ENCODE measurements around the gene TCP11L2. TPM values are rescaled to one million over a fixed set of nuclear protein-coding genes. Genes with fewer than 3 reads are reported as not detected.

The TCP11L2 gene
- total RNA-seq, 1 experiment from 2014 or later: 6.1 TPM

DNA sequence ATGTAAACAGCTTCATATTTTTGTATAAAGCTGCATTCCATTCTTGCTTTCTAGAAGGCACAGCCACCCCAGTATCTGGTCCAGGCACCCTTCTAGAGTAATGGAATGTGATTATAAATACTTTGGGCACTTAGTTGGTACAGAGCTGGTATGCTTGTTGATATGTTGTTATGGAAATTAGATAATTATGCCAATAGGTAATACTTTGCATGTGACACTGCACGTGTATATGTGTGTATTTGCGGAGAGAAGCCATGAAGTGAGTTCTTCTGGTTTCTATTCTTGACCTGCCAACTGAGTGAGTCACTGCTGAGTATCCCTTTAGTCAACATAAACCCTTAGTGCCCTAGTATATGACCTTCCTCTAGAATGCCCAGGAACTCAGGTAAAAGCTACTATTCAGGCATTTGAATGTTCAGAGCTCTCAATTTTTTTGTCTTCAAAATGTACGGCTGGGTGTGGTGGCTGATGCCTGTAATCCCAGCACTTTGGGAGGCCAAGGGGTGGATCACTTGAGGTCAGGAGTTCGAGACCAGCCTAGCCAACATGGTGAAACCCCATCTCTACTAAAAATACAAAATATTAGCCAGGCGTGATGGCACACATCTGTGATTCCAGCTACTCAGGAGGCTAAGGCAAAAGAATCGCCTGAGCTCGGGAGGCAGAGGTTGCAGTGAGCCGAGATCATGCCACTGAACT lies 6.2 kb upstream of the TCP11L2 start:
- no peak overlapping the region for H2BK12ac ChIP-seq (ENCODE audit: insufficient read length, low read depth, low read length)
- Mint-ChIP-seq H3K36me3 (ENCODE audit: insufficient read depth in 1 of 3, low read depth in 3 of 3) (no peaks in the 10 kb centered on the region), H3K4me1 (peaks cover 13 to 15% of the 10 kb centered on the region in 2 experiments), H3K9me3 (no peaks in the 10 kb centered on the region), H3K4me3 (no peak overlapping the region), H3K27me3 (ENCODE audit: low read depth) (no peaks in the 10 kb centered on the region), H3K27ac (no peak overlapping the region)
- H3K9me3 ChIP-seq (ENCODE audit: control insufficient read depth, low read depth, low read length): no peaks in the 10 kb centered on the region
- no peak overlapping the region for H2BK20ac ChIP-seq (ENCODE audit: low read depth, low read length, poor library complexity, severe bottlenecking)
- H3K79me1 ChIP-seq (ENCODE audit: insufficient read depth, low read depth, low read length, poor library complexity, severe bottlenecking): no peaks in the 10 kb centered on the region
- no peak overlapping the region for H4K8ac ChIP-seq (replicated peaks; ENCODE audit: insufficient read length, low read depth, low read length)
- no peak overlapping the region for H3T11ph ChIP-seq (ENCODE audit: low read length)
- no peaks in the 10 kb centered on the region for H3K27me3 ChIP-seq (ENCODE audit: insufficient read depth, low read length)
- TF ChIP-seq, protein P1, sequence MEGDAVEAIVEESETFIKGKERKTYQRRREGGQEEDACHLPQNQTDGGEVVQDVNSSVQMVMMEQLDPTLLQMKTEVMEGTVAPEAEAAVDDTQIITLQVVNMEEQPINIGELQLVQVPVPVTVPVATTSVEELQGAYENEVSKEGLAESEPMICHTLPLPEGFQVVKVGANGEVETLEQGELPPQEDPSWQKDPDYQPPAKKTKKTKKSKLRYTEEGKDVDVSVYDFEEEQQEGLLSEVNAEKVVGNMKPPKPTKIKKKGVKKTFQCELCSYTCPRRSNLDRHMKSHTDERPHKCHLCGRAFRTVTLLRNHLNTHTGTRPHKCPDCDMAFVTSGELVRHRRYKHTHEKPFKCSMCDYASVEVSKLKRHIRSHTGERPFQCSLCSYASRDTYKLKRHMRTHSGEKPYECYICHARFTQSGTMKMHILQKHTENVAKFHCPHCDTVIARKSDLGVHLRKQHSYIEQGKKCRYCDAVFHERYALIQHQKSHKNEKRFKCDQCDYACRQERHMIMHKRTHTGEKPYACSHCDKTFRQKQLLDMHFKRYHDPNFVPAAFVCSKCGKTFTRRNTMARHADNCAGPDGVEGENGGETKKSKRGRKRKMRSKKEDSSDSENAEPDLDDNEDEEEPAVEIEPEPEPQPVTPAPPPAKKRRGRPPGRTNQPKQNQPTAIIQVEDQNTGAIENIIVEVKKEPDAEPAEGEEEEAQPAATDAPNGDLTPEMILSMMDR (conservative IDR thresholded peaks at IDR 0.05): no peak
- no peak overlapping the region for H2AK5ac ChIP-seq (ENCODE audit: insufficient read length, low read length)
- H4K91ac ChIP-seq (ENCODE audit: insufficient read length, low read depth, low read length): no peak overlapping the region
- no peaks in the 10 kb centered on the region; the same call in 1 of the 2 replicates for H3K4me1 ChIP-seq (ENCODE audit: insufficient read depth, low read length)
- H4K5ac ChIP-seq (ENCODE audit: insufficient read length, low read depth, low read length): no peak overlapping the region
- WGBS (ENCODE audit: extremely low coverage, insufficient read length, low lambda C conversion rate): no CpG with 5 or more reads among the region's 8 CpGs
- no peak overlapping the region for H3K9ac ChIP-seq (ENCODE audit: extremely low read depth, insufficient read length, low read length)
- no peaks in the 10 kb centered on the region for H3K23me2 ChIP-seq (ENCODE audit: insufficient read length, low read depth, low read length, poor library complexity, severe bottlenecking)
- H4K20me1 ChIP-seq (ENCODE audit: control insufficient read depth, insufficient read depth, insufficient read length): no peaks in the 10 kb centered on the region
- no peak overlapping the region for H3K56ac ChIP-seq (ENCODE audit: insufficient read length, low read depth, low read length)
- no peak overlapping the region for H3K27ac ChIP-seq (ENCODE audit: insufficient read length, low read depth, low read length)
- no peak overlapping the region for H2BK5ac ChIP-seq (ENCODE audit: insufficient read length, low read length)
- H3K4ac ChIP-seq (ENCODE audit: low read depth, low read length): no peak overlapping the region
- H3K14ac ChIP-seq (ENCODE audit: insufficient read depth, low read length): no peak overlapping the region
- H3K4me2 ChIP-seq (ENCODE audit: insufficient read depth, insufficient read length, low read length): no peak overlapping the region
- no peak overlapping the region for H3K23ac ChIP-seq (ENCODE audit: insufficient read length, low read depth, low read length)
- H2AFZ ChIP-seq (ENCODE audit: low read length): no peak overlapping the region
- H3K18ac ChIP-seq (ENCODE audit: insufficient read length, low read depth, low read length): no peak overlapping the region
- DNase-seq: no peak
- H2BK15ac ChIP-seq (ENCODE audit: low read depth, low read length): no peak overlapping the region
- no peaks in the 10 kb centered on the region for H3K79me2 ChIP-seq (ENCODE audit: insufficient read depth, low read length)
- H2BK120ac ChIP-seq (ENCODE audit: low read depth, low read length, poor library complexity, severe bottlenecking): no peak overlapping the region
